Breast epithelium (tissue), 4 donors: ENCODE results near the gene MLF2. TPM values are rescaled to one million over a fixed set of nuclear protein-coding genes. Genes with fewer than 3 reads are reported as not detected.
A peak's percentile ranks its signal among the peaks of the same experiment; 100 is the strongest.

Experiments
- DNase-seq, 2 donors: peaks; one replicate each; pipeline ENCODE4 v3.0.0-alpha.2; 2019; ENCODE audit warnings: low spot score in 2 of 2
- H3K27ac ChIP-seq, 2 donors: fragments of 200-600 bp; sonication (generic) in 1 of 2; one replicate each; pipeline ENCODE4 v1.5.1; 2016 to 2019; ENCODE audit warnings: mild to moderate bottlenecking in 1 of 2
- H3K27me3 ChIP-seq, 2 donors: fragments of 200-600 bp; sonication (generic) in 1 of 2; one replicate each; pipeline versions ENCODE4 v1.5.1 to v1.6.0; 2017 to 2019; ENCODE audit warnings: control low read depth in 1 of 2, mild to moderate bottlenecking in 1 of 2
- H3K36me3 ChIP-seq: fragments of 200-600 bp; one replicate; pipeline ENCODE4 v1.5.1; 2019
- H3K4me1 ChIP-seq, 2 donors: fragments of 200-600 bp; sonication (generic); one replicate each; pipeline ENCODE4 v1.5.1; 2016 to 2019; ENCODE audit warnings: control low read depth in 1 of 2
- H3K4me3 ChIP-seq, 3 donors: fragments of 200-600 bp; sonication (generic); 1 replicate in 2 of 3; 2 replicates in 1 of 3; pipeline ENCODE4 v1.5.1; 2016 to 2019; ENCODE audit warnings: mild to moderate bottlenecking in 3 of 3, moderate library complexity in 2 of 3
- H3K9me3 ChIP-seq, 2 donors: fragments of 200-600 bp; sonication (generic) in 1 of 2; one replicate each; pipeline ENCODE4 v1.5.1; 2016 to 2019; ENCODE audit warnings: control low read depth in 1 of 2
- CTCF ChIP-seq, 3 donors: fragments of 450-650 bp; IDR thresholded peaks; one replicate each; pipeline ENCODE4 v1.5.1; 2016 to 2017; ENCODE audit warnings: antibody characterized with exemption in 3 of 3, mild to moderate bottlenecking in 3 of 3, moderate library complexity in 3 of 3
- POLR2A ChIP-seq: fragments of 450-650 bp; IDR thresholded peaks from one replicate; pipeline ENCODE4 v1.6.1; 2016; ENCODE audit warnings: antibody characterized with exemption, mild to moderate bottlenecking, moderate library complexity
- POLR2AphosphoS5 ChIP-seq, 3 donors: sonication (generic); formaldehyde crosslinking; IDR thresholded peaks; one replicate each; pipeline ENCODE4 v1.6.1; 2017; ENCODE audit warnings: antibody characterized with exemption in 3 of 3
- intact Hi-C: fragments of 100-400 bp; cut with DNase I; formaldehyde crosslinking; loops from one replicate; pipeline ENCODE4 v1.15.1; 2023; ENCODE audit warnings: low total_unique reads
- total RNA-seq, 3 donors: library from RNA; depleted of rRNA; stranded (reverse); fragments of >200 nt; gene quantifications; one replicate each; pipeline ENCODE4 v1.1.0, GENCODE V29; 2016

MLF2 gene
- total RNA-seq, 3 donors from 2014 or later = 130 to 168 (median 159) TPM

GRCh38 chr12:6730169-6730568 is 22.8 kb downstream of the MLF2 start:
- TF ChIP-seq POLR2AphosphoS5 (IDR thresholded peaks at IDR 0.05) = no peak
- TF ChIP-seq POLR2A = no peak
- TF ChIP-seq CTCF (IDR thresholded peaks at IDR 0.05) = no peak
- H3K27ac ChIP-seq = no peak overlapping the region
- H3K4me1 ChIP-seq = no peaks in the 10 kb centered on the region
- H3K4me3 ChIP-seq = no peak overlapping the region
- H3K9me3 ChIP-seq = no peaks in the 10 kb centered on the region
- intact Hi-C loops = no loop called here
- DNase-seq = no peak
- H3K27me3 ChIP-seq = no peaks in the 10 kb centered on the region
- H3K36me3 ChIP-seq = peaks cover 15% of the 10 kb centered on the region

DNA sequence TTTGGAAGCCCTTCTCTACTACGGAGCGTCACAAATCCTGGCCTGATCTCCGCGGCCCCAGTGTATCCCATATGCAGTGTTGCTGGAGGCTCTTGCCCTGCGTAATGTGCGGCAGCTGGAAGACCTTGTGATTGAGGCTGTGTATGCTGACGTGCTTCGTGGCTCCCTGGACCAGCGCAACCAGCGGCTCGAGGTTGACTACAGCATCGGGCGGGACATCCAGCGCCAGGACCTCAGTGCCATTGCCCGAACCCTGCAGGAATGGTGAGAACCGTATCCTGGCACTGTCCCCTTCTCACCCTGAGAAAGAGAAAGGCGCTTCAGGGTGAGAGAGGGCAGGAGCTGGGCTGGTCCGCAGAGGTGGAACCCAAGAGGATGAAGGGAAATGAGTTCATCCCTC is 23.8 kb downstream of the MLF2 start:
- TF ChIP-seq POLR2A = no peak
- no peak for TF ChIP-seq POLR2AphosphoS5 (IDR thresholded peaks at IDR 0.05)
- intact Hi-C loops = no loop called here
- Histone ChIP-seq H3K27me3 (no peaks in the 10 kb centered on the region), H3K36me3 (peaks cover 15% of the 10 kb centered on the region), H3K9me3 (no peaks in the 10 kb centered on the region), H3K4me3 (no peak overlapping the region), H3K4me1 (peaks cover 6 to 7% of the 10 kb centered on the region in 2 donors), H3K27ac (no peak overlapping the region)
- no peak for DNase-seq

DNA sequence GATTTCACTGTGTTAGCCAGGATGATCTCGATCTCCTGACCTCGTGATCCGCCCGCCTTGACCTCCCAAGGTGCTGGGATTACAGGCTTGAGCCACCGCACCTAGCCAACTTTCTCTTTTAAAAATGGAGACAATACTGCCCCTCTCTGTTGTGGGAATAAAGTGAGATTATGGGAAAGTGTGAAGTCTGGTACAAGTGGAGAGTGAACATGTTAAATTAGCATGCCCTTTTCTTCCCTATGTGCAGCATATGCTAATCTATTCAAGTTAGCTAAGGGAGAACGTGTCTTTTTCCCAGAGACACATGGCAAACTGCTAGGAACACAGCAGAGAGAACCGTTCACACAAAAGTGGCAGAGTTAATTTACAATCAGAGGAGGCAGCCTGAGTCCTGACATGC is 27.6 kb downstream of the MLF2 start:
- intact Hi-C loops = no loop called here

DNA sequence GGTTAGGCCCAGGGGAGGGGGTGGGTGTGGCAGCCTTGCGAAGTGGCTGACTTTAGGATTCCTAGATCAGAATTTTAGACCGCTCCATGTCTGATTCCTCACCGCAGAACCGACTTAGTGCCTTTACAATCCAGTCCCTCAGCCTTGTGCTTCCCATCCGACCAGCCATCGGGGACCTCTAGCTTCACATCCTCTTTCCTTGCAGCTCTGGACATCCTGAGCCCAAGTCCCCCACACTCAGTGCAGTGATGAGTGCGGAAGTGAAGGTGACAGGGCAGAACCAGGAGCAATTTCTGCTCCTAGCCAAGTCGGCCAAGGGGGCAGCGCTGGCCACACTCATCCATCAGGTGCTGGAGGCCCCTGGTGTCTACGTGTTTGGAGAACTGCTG is 28.5 kb downstream of the MLF2 start:
- no peak for DNase-seq
- TF ChIP-seq CTCF (IDR thresholded peaks at IDR 0.05) (no peak), POLR2AphosphoS5 (IDR thresholded peaks at IDR 0.05) (no peak), POLR2A (no peak)
- intact Hi-C loops = no loop called here

More for the DNA sequence above, 27.6 kb downstream of the MLF2 start:
- DNase-seq = no peak
- H3K27me3 ChIP-seq = no peaks in the 10 kb centered on the region
- peaks cover 9% of the 10 kb centered on the region for H3K36me3 ChIP-seq
- H3K27ac ChIP-seq = no peak overlapping the region
- H3K4me3 ChIP-seq = no peak overlapping the region
- no peak for TF ChIP-seq POLR2AphosphoS5 (IDR thresholded peaks at IDR 0.05)
- TF ChIP-seq CTCF (IDR thresholded peaks at IDR 0.05) = no peak
- TF ChIP-seq POLR2A = no peak
- no peaks in the 10 kb centered on the region for H3K9me3 ChIP-seq
- peaks cover 6 to 7% of the 10 kb centered on the region in 2 donors for H3K4me1 ChIP-seq

DNA sequence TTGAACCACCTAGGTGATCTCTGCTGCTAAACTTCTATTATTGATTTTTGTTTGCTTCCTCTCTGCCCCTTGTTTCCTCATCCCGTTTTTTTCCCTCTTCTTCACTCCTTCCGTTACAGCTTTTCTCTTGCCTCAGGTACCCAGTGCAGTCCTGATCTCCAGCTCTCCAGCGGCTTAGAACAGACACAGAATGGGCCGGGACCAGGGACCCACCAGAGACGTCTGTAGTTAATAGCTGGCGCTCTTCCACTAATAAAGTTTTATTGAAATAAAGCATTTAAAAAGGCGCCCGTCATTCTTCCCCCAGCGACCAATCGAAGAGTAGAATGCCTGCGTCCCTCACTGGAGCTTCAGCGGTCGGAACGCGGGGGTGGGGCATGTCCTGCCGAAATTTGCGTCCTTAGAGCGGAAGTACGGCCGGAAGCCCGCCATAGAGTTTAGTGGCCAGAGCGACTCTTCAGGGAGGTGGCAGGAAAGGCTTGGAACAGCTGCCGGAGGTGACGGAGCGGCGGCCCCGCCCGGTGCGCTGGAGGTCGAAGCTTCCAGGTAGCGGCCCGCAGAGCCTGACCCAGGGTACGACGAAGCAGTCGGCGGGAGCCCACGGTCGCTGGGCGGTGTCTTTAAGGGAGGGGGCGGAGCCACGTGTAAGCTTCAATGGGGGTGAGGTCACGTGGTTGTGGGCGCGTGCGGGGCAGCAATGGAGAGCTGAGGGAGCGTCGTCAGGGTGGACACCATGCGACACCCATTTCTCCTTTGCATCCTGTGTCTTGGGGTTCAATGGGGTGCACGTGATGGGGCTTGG is 29.1 kb downstream of the MLF2 start, which contains the start of gene COPS7A:
Gene COPS7A (plus strand): TSS at position 440 of the 802 bp plus-strand sequence. CDS start 611 bp downstream, outside the sequence.
- peaks cover 8% of the 10 kb centered on the region for H3K36me3 ChIP-seq
- intact Hi-C loops = loop anchor here (2.0 kb wide), 1 partner anchor 35 kb away; the partner anchor contains the start of gene ZNF384
- H3K27me3 ChIP-seq = no peaks in the 10 kb centered on the region
- no peak for TF ChIP-seq CTCF (IDR thresholded peaks at IDR 0.05)
- TF ChIP-seq POLR2AphosphoS5 (IDR thresholded peaks at IDR 0.05) = peak; percentile 79 to 87 (median 81)
- peak; percentile 30 for TF ChIP-seq POLR2A
- peak within 1 kb of the TSS; percentile 88 to 91 for H3K27ac ChIP-seq
- H3K4me1 ChIP-seq = peaks cover 6 to 7% of the 10 kb centered on the region in 2 donors
- peak; percentile 97 for DNase-seq
- H3K4me3 ChIP-seq = peak within 1 kb of the TSS; percentile 59 to 74 (median 72)
- no peaks in the 10 kb centered on the region for H3K9me3 ChIP-seq

More for the DNA sequence above, 28.5 kb downstream of the MLF2 start:
- Histone ChIP-seq H3K4me3 (peak overlapping the region; percentile 59 to 74 (median 72)), H3K27ac (peak overlapping the region; percentile 88 to 91), H3K4me1 (peaks cover 6 to 7% of the 10 kb centered on the region in 2 donors), H3K27me3 (no peaks in the 10 kb centered on the region), H3K9me3 (no peaks in the 10 kb centered on the region), H3K36me3 (peaks cover 8% of the 10 kb centered on the region)
